GM12878 (cell line): ENCODE results near the gene ANKRD53.
"Not testable (repeated sequence)": the region's sequence is repeated elsewhere in the genome, so short reads cannot be mapped to it uniquely, and the experiment has no call there.

Source experiments
- EP300 ChIP-seq, 2 experiments: fragments of 150-350 bp in 1 of 2; IDR thresholded peaks; 2 replicates each; pipeline ENCODE4 v1.6.1; 2011 to 2012; ENCODE audit warnings: low read depth in 2 of 2, low read length in 2 of 2, borderline replicate concordance in 1 of 2, improper control_type of control experiment in 1 of 2, inconsistent platforms in 1 of 2; ENCODE audit not compliant: control insufficient read depth in 1 of 2
- HDAC2 ChIP-seq: fragments of 200-600 bp; sonication (generic); IDR thresholded peaks from 2 replicates; pipeline ENCODE4 v1.6.1; 2017
- MXI1 ChIP-seq: fragments of 150-350 bp; IDR thresholded peaks from 2 replicates; pipeline ENCODE4 v1.6.1; 2011; ENCODE audit warnings: low read depth, mild to moderate bottlenecking, inconsistent platforms, low read length, improper control_type of control experiment
- SIX5 ChIP-seq: IDR thresholded peaks from 2 replicates; pipeline ENCODE4 v1.6.1; 2011; ENCODE audit warnings: mild to moderate bottlenecking, low read depth, low read length, moderate library complexity; ENCODE audit not compliant: severe bottlenecking

GRCh38 chr2:70998885-70999284 lies 20.5 kb downstream of the ANKRD53 start:
- not testable (repeated sequence) for TF ChIP-seq EP300 (IDR thresholded peaks at IDR 0.05; ENCODE audit: borderline replicate concordance in 1 of 2, control insufficient read depth in 1 of 2, low read depth in 2 of 2, low read length in 2 of 2); MXI1; SIX5; HDAC2
